GM18507 (cell line): ENCODE measurements around the gene IAH1.
"Not testable (repeated sequence)": the region's sequence is repeated elsewhere in the genome, so short reads cannot be mapped to it uniquely, and the experiment has no call there.

Source experiments
- DNase-seq: peaks from one replicate; pipeline ENCODE4 v3.0.0; 2011; ENCODE audit warnings: low read depth; ENCODE audit not compliant: insufficient read length; ENCODE audit errors: extremely low spot score
- FAIRE-seq: peaks from 2 replicates; lab custom pipeline; 2011; peaks lifted over from hg19 to GRCh38; lab: Jason Lieb, UNC

Gene IAH1

DNA sequence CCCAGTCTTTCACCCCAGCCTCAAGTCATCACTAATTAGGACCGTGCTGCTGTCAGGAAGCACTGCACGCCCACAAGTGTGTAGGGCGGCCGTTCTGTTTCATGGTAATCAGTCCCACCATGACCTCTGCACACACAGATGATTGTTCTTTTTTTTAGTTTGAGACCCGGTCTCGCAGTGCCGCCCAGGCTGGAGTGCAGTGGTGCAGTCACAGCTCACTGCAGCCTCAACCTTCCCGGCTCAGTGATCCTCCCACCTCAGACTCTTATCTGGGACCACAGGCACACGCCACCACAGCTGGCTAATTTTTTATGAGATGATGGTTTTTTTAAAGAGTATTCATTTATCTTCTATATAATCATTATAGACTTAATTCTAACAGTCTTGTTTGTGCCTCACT lies 1.8 kb upstream of the IAH1 start:
- FAIRE-seq: no peak
- DNase-seq: no peak

DNA sequence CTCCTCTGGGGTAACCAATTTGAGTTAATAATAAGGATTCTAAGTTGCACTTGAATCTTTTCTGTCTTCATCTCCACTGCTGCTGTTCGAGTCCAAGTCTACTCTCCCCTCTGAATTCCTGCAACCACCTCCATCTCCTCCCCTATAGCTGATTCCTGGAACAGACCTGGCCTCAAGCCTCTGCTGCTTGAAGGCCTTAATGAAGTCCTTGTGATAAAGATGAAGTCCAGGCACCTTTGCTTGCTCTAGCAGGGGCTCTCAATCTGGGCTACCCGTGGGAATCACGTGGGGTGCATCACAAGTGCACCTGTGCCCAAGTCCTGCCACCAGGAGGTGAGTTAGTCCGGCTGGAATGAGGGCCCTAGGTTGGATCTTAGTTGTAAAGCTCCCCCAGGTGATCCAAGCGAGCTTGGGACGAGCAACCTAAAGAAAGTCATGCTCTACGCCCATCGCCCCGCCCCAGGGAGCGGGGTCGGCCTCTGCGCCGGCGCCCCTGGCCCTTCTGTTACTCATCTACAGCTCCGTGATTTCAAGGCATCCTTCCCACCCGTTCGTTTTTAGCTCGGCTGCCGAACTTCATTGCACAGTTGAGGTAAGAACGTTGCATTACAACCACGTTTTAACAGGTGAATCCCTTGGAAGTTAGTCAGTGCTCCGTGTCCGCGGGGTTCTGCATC lies 905 bp upstream of the IAH1 start:
- FAIRE-seq (no peak), DNase-seq (no peak)

DNA sequence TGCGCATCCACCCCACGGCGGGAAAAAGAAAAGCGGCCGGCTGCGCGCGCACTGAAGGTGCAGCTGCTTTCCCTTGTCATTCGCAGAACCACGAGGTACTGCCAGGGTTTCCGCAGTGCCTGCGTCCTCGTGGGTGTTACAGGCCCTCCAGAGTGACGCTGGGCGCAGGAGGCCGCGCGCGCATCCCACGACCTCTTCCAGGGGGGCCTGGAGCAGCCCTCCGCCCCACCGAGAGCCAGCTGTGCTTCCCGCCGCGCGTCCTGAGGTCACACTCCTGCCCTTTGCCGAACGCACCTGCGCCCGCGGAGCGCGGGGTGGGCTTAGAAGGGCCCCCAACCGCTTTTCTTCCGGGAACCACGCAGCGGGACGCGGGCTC lies 378 bp upstream of the IAH1 start:
- peak; percentile 23 for DNase-seq
- no peak for FAIRE-seq

DNA sequence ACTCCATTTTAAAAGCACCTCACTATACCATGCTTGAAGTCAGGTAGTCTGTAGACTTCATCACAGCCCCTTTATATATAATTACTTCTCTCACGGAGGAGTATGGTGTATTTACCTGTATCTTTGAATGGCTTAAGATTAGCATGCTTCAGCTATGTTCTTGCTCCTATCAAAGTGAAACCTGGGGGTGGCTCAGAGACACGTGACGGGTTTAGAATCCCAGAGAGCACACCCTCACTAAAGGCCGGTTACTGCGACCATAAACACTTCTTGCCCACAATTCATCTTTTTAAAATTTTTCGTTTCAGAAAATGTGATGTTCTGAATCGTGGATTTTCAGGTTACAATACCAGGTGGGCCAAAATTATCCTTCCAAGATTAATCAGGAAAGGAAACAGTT lies 3.6 kb downstream of the IAH1 start:
- no peak for DNase-seq
- FAIRE-seq: no peak

DNA sequence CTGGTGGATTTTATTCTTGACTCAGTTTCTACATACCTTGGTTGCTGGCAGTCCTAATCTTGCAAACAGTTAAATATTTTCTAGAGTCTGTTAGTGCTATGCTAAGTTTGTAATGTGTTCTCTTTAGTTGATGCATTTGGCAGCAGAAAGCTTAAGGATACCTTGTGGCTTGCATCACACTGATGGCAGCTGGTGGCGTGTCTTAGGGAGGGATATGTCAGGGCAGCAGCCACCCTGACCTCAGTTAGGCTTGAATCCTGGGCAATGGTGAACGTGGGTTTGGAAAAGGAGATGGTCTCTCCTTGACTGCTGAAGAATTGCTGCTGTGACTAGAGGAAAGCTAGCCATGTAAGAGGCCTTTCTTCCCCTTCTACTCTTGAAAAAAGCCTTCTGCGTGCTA lies 4.2 kb downstream of the IAH1 start:
- FAIRE-seq (no peak), DNase-seq (no peak)

DNA sequence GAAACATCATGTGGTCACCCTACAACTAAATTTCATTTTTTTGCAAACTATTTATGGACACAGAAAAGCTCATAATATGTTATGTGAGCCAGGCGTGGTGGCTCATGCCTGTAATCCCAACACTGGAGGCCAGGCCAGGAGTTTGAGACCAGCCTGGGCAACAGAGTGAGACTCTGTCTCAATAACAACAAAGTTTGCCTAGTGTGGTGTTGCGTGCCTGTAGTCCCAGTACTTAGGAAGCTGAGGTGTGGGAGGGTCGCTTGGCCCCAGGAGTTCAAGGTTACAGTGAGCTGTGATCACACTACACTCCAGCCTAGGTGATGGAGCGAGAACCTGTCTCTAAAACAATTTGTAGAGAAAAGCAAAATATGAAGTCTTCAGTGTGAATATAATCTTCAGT lies 5.8 kb downstream of the IAH1 start:
- FAIRE-seq (no peak), DNase-seq (no peak)

DNA sequence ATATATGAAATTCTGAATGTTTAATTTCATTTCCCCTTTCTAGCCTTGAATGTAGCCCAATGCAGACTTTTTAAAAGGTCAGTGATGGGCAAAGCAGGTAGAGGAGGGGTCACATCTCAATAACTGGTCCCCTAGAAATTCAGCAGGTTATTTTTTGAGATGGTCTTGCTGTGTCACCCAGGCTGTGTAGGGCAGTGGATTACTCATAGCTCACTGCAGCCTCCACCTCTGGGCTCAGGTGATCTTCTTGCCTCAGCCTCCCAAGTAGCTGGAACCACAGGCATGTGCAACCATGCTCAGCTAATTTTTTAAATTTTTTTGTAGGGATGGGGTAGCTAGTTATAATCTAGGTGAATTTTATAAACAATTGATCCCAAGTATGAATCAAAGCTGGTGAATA lies 8.8 kb downstream of the IAH1 start:
- FAIRE-seq (no peak), DNase-seq (no peak)

DNA sequence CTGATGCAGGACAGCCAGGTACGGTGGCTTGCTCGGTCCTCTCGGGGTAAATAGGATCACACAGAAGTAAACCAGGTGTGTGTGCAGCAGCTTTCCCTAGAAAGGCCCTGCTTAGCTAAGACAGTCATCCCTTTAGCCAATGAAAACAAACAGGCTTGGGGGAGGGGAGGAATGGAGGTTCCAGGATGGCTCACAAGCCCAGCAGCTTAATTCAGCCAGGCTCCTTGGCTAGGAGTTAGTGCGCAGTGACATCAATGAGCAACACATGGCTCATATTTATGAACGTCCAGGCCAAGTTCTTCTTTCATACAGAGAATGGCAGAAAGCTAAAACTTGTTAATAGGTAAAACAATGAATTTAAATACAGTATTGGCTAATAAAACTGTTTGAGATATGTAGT lies 10.2 kb downstream of the IAH1 start:
- no peak for FAIRE-seq
- DNase-seq: no peak

DNA sequence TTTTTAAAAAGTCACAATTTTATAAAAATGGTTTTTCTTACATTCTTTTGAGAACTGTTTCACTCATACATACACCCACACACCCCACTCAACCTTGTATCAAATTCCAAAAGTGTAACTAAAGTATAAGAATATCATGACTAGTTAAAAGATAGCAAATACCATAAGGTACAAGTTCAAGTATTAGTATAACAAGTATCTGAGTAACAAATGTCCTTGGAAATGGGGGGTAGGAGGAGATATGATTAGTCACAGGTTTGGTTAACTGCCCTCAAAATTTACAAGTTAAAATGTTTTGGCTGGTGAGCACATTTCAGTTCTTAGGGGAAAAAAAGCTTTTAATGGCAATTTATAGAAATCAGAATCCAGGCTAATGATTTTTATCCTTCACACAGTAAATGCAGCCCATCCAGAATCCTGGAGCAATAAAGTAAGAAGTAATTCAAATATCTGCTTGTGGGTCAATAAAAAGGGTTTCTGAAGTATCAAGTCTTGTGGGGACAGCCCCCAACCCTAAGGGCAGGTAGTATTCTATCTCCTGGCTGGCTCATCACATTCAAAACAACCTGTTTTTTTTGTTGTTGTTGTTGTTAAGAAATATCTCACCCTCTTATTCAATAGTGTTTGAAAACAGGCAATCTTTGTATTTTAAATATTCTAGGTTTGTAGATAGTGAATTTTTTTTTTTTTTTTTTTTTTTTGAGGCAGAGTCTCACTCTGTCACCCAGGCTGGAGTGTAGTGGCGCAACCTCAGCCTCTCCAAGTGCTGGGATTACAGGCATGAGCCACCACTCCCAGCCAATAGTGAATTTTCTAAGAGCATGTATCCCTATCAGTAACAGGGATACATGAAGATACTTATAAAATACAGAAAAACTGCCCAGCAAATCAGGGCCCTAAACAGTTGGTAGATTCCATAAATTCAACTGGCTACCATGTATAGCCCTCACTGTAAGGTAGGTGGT lies 14.5 kb downstream of the IAH1 start:
- FAIRE-seq (no peak), DNase-seq (no peak)

DNA sequence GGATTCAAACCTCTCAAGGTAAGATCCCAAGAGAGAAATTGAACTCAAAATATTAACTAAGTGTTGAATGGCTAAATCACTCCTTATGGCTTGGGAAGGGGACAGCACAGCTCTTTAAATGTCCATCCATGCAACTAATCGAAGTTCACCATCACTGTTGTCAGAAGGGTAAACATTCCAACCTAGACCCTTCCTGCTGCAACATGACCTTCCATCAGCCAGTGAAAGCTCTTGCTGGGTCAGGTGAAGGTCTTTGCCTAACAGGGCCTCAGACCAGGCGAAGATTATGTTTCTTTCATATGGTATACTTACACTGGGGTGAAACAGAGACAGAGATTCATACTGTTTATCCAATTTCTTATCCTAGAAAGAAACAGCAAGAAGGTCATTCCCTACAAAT lies 16.4 kb downstream of the IAH1 start:
- FAIRE-seq: no peak
- no peak for DNase-seq

DNA sequence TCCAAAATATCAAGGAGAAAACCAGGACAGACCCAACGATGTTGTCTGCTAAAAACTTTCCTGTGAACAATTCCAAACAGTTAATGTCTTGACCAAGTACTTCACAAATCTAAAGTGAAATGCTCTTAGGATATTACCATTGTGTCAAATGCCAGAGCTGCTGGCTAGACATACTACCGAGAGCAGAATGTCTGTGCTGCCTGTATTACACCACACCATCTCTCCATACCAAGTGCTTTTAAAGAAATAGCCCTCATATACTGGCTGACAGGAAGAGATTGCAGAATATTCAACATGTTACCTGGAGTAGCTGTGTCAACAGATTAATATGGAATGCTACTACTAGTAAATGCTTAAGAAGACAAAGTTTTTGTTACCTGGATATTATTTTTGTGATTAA lies 18.6 kb downstream of the IAH1 start:
- no peak for FAIRE-seq
- DNase-seq: no peak

DNA sequence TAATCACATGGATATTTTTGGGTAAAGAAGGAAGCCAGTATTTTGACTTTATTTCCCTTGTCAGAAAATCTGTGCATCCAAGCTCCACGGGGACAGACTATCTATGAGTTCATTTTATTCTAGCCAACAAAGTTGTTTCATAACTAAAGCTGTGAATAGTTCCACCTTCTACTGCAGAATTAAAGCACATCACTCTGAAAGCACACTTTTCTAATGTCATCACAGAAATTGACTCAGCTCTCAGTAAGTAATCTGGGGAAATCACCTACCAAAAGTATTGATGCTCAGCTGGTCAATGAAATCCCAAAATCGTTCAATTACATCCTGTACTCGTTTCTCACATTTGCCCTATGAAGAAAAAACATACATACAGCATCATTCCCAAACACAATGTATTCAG lies 19.1 kb downstream of the IAH1 start:
- DNase-seq: no peak
- no peak for FAIRE-seq

DNA sequence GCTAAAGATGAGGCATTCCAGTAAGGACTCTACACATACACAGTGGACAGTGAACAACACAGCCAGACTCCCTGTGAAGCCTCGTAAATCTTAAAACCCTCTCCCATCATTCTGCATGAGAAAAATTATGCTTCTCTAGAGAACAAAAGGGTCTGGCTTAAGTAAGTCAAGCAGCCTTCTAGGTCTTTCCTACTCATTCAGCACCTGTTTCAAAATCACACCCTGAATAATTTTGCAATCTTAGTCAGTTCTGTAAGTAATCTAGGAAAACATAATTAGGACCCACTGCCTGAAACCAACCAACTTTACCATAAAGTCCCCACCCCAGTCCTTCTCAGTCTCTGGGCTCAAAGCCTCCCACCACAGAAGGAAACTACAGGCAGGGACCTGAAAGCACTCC lies 19.7 kb downstream of the IAH1 start:
- FAIRE-seq (no peak), DNase-seq (no peak)

DNA sequence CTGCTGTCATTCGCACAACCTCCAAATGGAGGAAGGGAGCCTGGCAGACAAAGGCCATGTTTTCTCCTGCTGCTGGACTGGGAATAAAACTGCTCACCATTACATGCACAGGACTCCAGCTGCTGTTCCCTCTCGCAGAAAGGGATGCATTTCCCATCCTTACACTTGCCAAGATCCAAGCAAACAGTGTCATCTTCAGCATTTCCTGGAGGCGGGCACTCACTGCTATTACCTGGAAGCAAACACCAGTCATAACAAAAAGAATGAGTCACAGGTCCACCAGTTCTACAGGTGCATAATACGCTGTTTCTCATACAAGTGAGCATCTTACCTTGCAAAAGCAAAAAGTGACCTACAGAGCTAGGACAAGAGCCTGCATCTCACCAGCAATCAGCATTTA lies 22.7 kb downstream of the IAH1 start:
- DNase-seq (no peak), FAIRE-seq (no peak)

DNA sequence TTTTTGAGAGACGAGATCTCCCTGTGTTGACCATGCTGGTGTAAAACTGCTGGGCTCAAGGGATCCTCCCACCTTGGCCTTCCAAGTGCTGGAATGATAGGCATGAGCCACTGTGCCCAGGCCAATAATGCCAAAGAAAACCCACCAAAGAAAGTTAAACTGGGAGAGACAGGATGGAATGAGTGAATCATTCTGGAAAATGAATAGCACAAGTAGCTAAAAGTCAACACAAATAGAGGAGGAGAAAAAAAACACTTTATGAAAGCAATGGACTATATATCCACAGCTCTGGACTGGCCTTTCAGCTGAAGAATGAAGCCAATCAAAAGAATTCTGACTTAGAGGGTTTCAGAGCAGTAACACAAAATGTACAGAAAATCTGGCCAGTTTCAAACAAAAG lies 23.9 kb downstream of the IAH1 start:
- DNase-seq (no peak), FAIRE-seq (no peak)

DNA sequence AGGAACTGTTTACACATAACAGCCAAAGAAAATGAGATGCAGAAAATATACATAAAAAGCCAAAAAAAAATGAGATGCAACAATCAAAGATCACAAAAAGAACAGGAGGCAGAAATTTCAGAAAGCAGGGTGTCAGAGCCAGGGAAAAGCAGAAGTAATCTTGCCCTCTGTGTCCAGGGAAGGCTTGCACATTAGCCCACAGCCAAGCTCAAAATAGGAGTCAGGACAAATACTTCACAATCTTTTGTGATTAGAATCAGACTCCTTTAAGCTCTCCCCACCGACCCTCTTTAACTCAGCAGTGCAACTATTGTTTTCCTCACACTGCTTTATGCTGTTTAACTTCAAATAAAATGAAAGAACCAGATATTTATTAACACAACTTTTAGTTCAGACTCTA lies 34.6 kb downstream of the IAH1 start:
- FAIRE-seq (no peak), DNase-seq (no peak)

DNA sequence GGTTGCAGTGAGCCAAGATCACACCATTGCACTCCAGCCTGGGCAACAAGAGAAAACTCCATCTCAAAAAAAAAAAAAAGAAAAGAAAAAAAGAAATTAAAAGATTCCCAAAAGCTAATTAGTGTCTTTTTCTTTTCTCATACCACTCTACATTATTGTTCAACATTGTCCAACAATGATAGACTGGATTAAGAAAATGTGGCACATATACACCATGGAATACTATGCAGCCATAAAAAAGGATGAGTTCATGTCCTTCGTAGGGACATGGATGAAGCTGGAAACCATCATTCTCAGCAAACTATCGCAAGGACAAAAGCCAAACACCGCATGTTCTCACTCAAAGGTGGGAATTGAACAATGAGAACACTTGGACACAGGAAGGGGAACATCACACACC lies 39.6 kb downstream of the IAH1 start:
- FAIRE-seq, DNase-seq: not testable (repeated sequence)

DNA sequence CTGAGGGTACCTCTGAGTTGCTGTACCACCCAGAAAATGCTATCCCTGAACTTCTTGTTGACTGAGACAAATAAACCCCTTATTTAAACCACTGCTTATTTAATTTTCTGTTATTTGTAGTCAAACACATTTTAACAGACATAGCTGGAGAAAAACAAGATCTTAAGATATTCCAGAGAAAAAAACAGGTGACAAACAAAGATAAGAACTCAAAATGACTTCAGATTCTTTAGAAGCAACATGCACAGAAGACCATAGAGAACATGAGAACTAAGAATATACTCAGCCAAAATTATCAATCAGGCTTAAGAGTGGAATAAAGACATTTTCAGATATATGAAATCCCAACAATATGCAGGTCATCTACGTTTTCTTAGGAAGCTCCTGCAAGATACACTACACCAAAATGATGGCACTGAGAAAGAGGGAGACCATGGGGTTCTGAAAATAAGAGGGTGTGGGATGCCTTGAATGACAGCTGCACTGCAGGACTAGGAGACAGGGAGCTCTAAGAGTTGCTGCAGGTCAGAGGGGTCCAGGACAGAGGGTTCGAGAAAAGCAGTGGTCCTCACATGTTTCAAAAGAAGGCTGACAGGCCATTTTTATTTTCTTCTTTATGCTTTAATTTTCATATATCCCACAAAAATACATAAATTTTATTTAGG lies 42.9 kb downstream of the IAH1 start:
- no peak for FAIRE-seq
- no peak for DNase-seq

DNA sequence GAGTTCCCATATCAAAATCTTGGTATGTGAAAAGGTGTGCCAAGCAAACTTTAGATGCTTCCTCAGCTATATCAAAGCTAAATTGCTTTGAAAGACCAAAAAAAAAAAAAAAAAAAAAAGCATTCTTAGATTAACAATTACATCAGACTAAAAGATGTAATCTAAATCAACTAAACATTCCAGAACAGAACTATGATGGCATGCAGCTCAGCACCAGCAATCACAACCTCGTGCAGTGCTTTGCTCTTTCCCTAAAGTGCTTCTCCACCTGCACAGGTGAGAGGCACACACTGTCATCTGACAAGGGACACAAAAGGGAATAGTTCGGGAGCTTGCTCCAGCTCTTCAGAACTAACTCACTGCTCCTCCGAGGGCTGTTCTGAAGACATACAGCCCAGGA lies 43.8 kb downstream of the IAH1 start:
- no peak for DNase-seq
- no peak for FAIRE-seq

DNA sequence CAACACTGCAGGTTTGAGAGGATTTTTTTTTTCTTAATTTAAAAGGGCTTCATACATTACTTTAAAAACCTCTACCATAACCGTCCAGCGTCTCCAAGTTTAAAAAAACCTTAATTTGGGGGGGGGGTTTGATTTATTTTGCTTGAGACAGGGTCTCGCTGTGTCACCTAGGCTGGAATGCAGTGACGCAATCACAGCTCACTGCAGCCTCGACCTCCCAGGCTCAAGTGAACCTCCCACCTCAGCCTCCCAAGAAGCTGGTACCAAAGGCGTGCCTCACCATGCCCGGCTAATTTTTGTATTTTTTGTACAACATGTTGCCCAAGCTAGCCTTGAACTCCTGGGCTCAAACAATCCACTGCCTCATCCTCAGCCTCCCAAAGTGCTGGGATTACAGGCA lies 44.4 kb downstream of the IAH1 start:
- FAIRE-seq: no peak
- DNase-seq: no peak

DNA sequence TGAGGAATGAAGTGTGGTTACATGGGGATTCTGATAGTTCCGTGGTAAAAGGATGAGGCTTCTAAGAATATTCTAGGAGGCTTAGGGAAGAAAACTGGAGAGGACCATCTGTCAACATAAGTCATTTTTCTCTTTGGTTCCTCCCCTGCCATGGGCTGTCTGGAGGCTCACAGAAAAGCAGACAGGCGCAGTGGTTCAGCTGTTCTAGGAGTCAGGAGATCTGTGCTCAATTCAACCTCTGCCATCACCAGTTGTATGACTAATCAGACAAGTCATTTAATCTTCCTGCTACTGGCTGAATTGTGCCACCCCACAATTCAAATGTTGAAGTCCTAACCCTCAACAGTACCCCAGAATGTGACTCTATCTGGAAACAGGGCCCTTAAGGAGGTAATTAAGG lies 44.9 kb downstream of the IAH1 start:
- FAIRE-seq (no peak), DNase-seq (no peak)
